HG03045 (cell line): ENCODE data around the gene B4GALT6.

Experiments used
- ATAC-seq: cut with Tn5 transposase; IDR thresholded peaks from one replicate; pipeline ENCODE4 v1.9.1; 2021; ENCODE audit warnings: mild to moderate bottlenecking, moderate library complexity; ENCODE audit not compliant: unreplicated experiment

B4GALT6 gene

GRCh38 chr18:31598021-31598805 is 86.2 kb downstream of the B4GALT6 start:
- ATAC-seq = no peak

GRCh38 chr18:31596081-31596872 is 88.1 kb downstream of the B4GALT6 start:
- no peak for ATAC-seq

GRCh38 chr18:31595121-31595771 is 89.1 kb downstream of the B4GALT6 start:
- ATAC-seq = no peak

GRCh38 chr18:31592506-31593157 is 91.7 kb downstream of the B4GALT6 start:
- ATAC-seq = no peak

GRCh38 chr18:31591628-31592027 is 92.8 kb downstream of the B4GALT6 start, which contains the start of gene TTR:
Gene TTR (plus strand): TSS chr18:31591877. CDS start chr18:31591903, 26 bp downstream.
- ATAC-seq = no peak

- no peak for ATAC-seq
Measured at GRCh38 chr18:31591113-31591512, 93.3 kb downstream of the B4GALT6 start.

- ATAC-seq = no peak
Measured at GRCh38 chr18:31590570-31590969, 93.8 kb downstream of the B4GALT6 start.

- no peak for ATAC-seq
Measured at GRCh38 chr18:31587529-31587928, 96.9 kb downstream of the B4GALT6 start.

GRCh38 chr18:31586616-31587015 is 97.8 kb downstream of the B4GALT6 start:
- no peak for ATAC-seq

- no peak for ATAC-seq
Measured at GRCh38 chr18:31585991-31586390, 98.4 kb downstream of the B4GALT6 start.

GRCh38 chr18:31583185-31583854 is 101.1 kb downstream of the B4GALT6 start:
- no peak for ATAC-seq

- no peak for ATAC-seq
Measured at GRCh38 chr18:31581498-31582197, 102.7 kb downstream of the B4GALT6 start.

GRCh38 chr18:31579375-31579774 is 105.0 kb downstream of the B4GALT6 start:
- no peak for ATAC-seq

- ATAC-seq = no peak
Measured at GRCh38 chr18:31578126-31578525, 106.3 kb downstream of the B4GALT6 start.

GRCh38 chr18:31577195-31577594 is 107.2 kb downstream of the B4GALT6 start:
- ATAC-seq = no peak

- ATAC-seq = no peak
Measured at GRCh38 chr18:31576670-31577069, 107.7 kb downstream of the B4GALT6 start.

GRCh38 chr18:31575515-31576257 is 108.7 kb downstream of the B4GALT6 start:
- ATAC-seq = no peak

- no peak for ATAC-seq
Measured at GRCh38 chr18:31574359-31574758, 110.0 kb downstream of the B4GALT6 start.
